Endothelial cell of umbilical vein (primary cell): ENCODE data around the gene MED1. TPM values are rescaled to one million over a fixed set of nuclear protein-coding genes. Genes with fewer than 3 reads are reported as not detected.

Experiments used
- BruUV-seq: library from RNA; stranded (reverse); fragments of 400-500 nt; replicated peaks from 2 replicates; lab custom pipeline; 2021; lab: Mats Ljungman, UMichigan
- CTCF ChIA-PET: fragments of 300-600, 350-600 bp; sonication (Branson Sonifier 250); formaldehyde crosslinking; loops from one replicate; lab custom pipeline; 2021; ENCODE audit warnings: antibody characterized with exemption, inconsistent platforms; lab: Charles Lee
- POLR2A ChIA-PET: fragments of 300-600, 350-600 bp; sonication (Branson Sonifier 250); formaldehyde crosslinking; loops from one replicate; lab custom pipeline; 2021; ENCODE audit warnings: antibody characterized with exemption, inconsistent platforms; lab: Charles Lee
- DNase-seq: peaks from one replicate; pipeline ENCODE4 v3.0.0-alpha.2; 2011; ENCODE audit warnings: low read depth, low spot score
- FAIRE-seq: peaks from 2 replicates; lab custom pipeline; 2011; peaks lifted over from hg19 to GRCh38; lab: Jason Lieb, UNC
- H2AFZ ChIP-seq: 2 replicates; pipeline ENCODE4 v1.6.0; 2012; ENCODE audit warnings: low read depth, low read length, control low read depth, inconsistent platforms
- H3K27ac ChIP-seq: 2 replicates; pipeline ENCODE4 v1.5.1; 2011; ENCODE audit warnings: low read depth, mild to moderate bottlenecking, control low read depth, low read length, moderate library complexity; ENCODE audit not compliant: insufficient read depth
- H3K27me3 ChIP-seq, 2 experiments: 2 replicates each; pipeline versions ENCODE4 v1.6.0 to v1.6.1; 2011; ENCODE audit warnings: low read length in 2 of 2, mixed read lengths in 1 of 2; ENCODE audit not compliant: control insufficient read depth in 2 of 2, insufficient read depth in 2 of 2
- H3K36me3 ChIP-seq, 2 experiments: 2 replicates in 1 of 2; 3 replicates in 1 of 2; pipeline ENCODE4 v1.5.1; 2011; ENCODE audit warnings: low read length in 2 of 2, mild to moderate bottlenecking in 1 of 2, moderate library complexity in 1 of 2; ENCODE audit not compliant: control insufficient read depth in 2 of 2, insufficient read depth in 2 of 2; ENCODE audit errors: extremely low read depth in 1 of 2
- H3K4me1 ChIP-seq: 3 replicates; pipeline ENCODE4 v1.5.1; 2011; ENCODE audit warnings: mild to moderate bottlenecking, low read length; ENCODE audit not compliant: control insufficient read depth, insufficient read depth; ENCODE audit errors: extremely low read depth
- H3K4me2 ChIP-seq: 2 replicates; pipeline ENCODE4 v1.6.1; 2011; ENCODE audit warnings: low read length, control low read depth, mixed read lengths; ENCODE audit not compliant: insufficient read depth
- H3K4me3 ChIP-seq, 3 experiments: fragments of 200-600 bp in 1 of 3; sonication (generic), shearing (Covaris generic) in 1 of 3; replicated peaks in 1 of 3; 2 replicates each; pipeline ENCODE4 v1.5.1; 2011 to 2016; ENCODE audit warnings: control low read depth in 3 of 3, low read length in 3 of 3, mild to moderate bottlenecking in 2 of 3, inconsistent platforms in 1 of 3, low read depth in 1 of 3, moderate library complexity in 1 of 3; ENCODE audit not compliant: insufficient read depth in 1 of 3
- H3K79me2 ChIP-seq: 2 replicates; pipeline ENCODE4 v1.6.0; 2012; ENCODE audit warnings: low read length, inconsistent platforms; ENCODE audit not compliant: control insufficient read depth, insufficient read depth
- H3K9ac ChIP-seq: replicated peaks from 2 replicates; pipeline ENCODE3; 2011; ENCODE audit warnings: low read length, control low read depth; ENCODE audit not compliant: insufficient read depth; ENCODE audit errors: extremely low read depth
- H3K9me1 ChIP-seq: replicated peaks from 3 replicates; pipeline ENCODE4 v1.6.0; 2011; ENCODE audit warnings: mild to moderate bottlenecking, low read length; ENCODE audit not compliant: control insufficient read depth, insufficient read depth; ENCODE audit errors: extremely low read depth
- H3K9me3 ChIP-seq: replicated peaks from 2 replicates; pipeline ENCODE4 v1.5.1; 2012; ENCODE audit warnings: low read length, inconsistent platforms; ENCODE audit not compliant: control insufficient read depth, insufficient read depth
- H4K20me1 ChIP-seq: replicated peaks from 2 replicates; pipeline ENCODE3; 2011; ENCODE audit warnings: mild to moderate bottlenecking, low read length; ENCODE audit not compliant: control insufficient read depth, insufficient read depth; ENCODE audit errors: extremely low read depth
- CTCF ChIP-seq, 2 donors: IDR thresholded peaks; 1 replicate in 1 of 2; 2 replicates in 1 of 2; pipeline ENCODE4 v1.5.1; 2011; ENCODE audit warnings: low read length in 2 of 2, mild to moderate bottlenecking in 2 of 2, moderate library complexity in 2 of 2, control low read depth in 1 of 2, inconsistent platforms in 1 of 2, low read depth in 1 of 2; ENCODE audit not compliant: insufficient read depth in 1 of 2; ENCODE audit errors: extremely low read depth in 1 of 2
- EZH2 ChIP-seq: IDR thresholded peaks from 2 replicates; pipeline ENCODE4 v1.6.1; 2012; ENCODE audit warnings: borderline replicate concordance, low read depth, mild to moderate bottlenecking, moderate library complexity, low read length, inconsistent platforms; ENCODE audit not compliant: severe bottlenecking
- FOS ChIP-seq: IDR thresholded peaks from 2 replicates; pipeline ENCODE4 v1.6.1; 2011; ENCODE audit warnings: mild to moderate bottlenecking, low read length, moderate library complexity, borderline replicate concordance; ENCODE audit not compliant: insufficient read depth
- GATA2 ChIP-seq: IDR thresholded peaks from 2 replicates; pipeline ENCODE4 v1.7.0; 2011; ENCODE audit warnings: low read depth, mild to moderate bottlenecking, moderate library complexity, mixed read lengths, low read length; ENCODE audit not compliant: insufficient read length, insufficient read depth
- JUN ChIP-seq: IDR thresholded peaks from 2 replicates; pipeline ENCODE4 v1.6.1; 2011; ENCODE audit warnings: borderline replicate concordance, low read depth; ENCODE audit not compliant: insufficient read length, insufficient read depth
- MAX ChIP-seq: IDR thresholded peaks from 2 replicates; pipeline ENCODE4 v1.6.1; 2011; ENCODE audit not compliant: insufficient read depth, insufficient read length
- MYC ChIP-seq: IDR thresholded peaks from one replicate; pipeline ENCODE4 v1.6.1; 2011; ENCODE audit warnings: mild to moderate bottlenecking, low read depth, low read length
- POLR2A ChIP-seq: IDR thresholded peaks from 2 replicates; pipeline ENCODE4 v1.6.1; 2012; ENCODE audit warnings: low read depth, mild to moderate bottlenecking, control low read depth, low read length
- POLR2AphosphoS5 ChIP-seq: IDR thresholded peaks from 2 replicates; pipeline ENCODE4 v1.6.1; 2012; ENCODE audit warnings: low read depth, mild to moderate bottlenecking, control low read depth, low read length, moderate library complexity; ENCODE audit not compliant: insufficient read depth
- dilution Hi-C: fragments of 300-500 bp; cut with MboI; formaldehyde crosslinking; loops from one replicate; pipeline ENCODE4 v1.15.0; 2019; ENCODE audit warnings: low sequenced_read_pairs; ENCODE audit not compliant: extremely low pct_ligation_motif_present
- intact Hi-C: fragments of 100-400 bp; cut with micrococcal nuclease; formaldehyde crosslinking; loops from one replicate; pipeline ENCODE4 v1.10.0; 2022
- polyA plus RNA-seq, 4 experiments: library from polyadenylated mRNA; depleted of rRNA in 3 of 4; stranded (reverse) in 3 of 4; unstranded in 1 of 4; fragments of >200 nt; gene quantifications; 2 replicates each; pipeline versions ENCODE4 v1.2.1 to v1.2.3, GENCODE V29; 2011 to 2012; ENCODE audit warnings: missing spikeins in 1 of 4
- total RNA-seq: library from RNA; stranded (reverse); gene quantifications from 2 replicates; pipeline ENCODE4 v1.2.3, GENCODE V29; 2021

Gene MED1
- total and polyA plus RNA-seq, 2 donors (not counting 3 experiments of a cell fraction or from before 2014, with no cell fraction given) = 19.8 to 46.2 TPM

- H2AFZ ChIP-seq = no peak overlapping the region
- no peaks in the 10 kb centered on the region for H4K20me1 ChIP-seq
- H3K4me1 ChIP-seq = peaks cover 4% of the 10 kb centered on the region
- no peak for DNase-seq
- H3K9me3 ChIP-seq = no peaks in the 10 kb centered on the region
- dilution Hi-C loops = no loop called here
- H3K4me3 ChIP-seq = no peak overlapping the region
- ChIA-PET CTCF (no interaction called here), POLR2A (no interaction called here)
- no peak overlapping the region for H3K4me2 ChIP-seq
- intact Hi-C loops = no loop called here
- BruUV-seq = no TSS peak
- H3K27me3 ChIP-seq = no peaks in the 10 kb centered on the region
- H3K27ac ChIP-seq = no peak overlapping the region
- no peaks in the 10 kb centered on the region for H3K9me1 ChIP-seq
- H3K9ac ChIP-seq = no peak overlapping the region
- peaks cover under 1% of the 10 kb centered on the region for H3K79me2 ChIP-seq
- TF ChIP-seq FOS (no peak), GATA2 (no peak), EZH2 (no peak), POLR2AphosphoS5 (no peak), JUN (no peak), POLR2A (no peak), MAX (no peak), CTCF (IDR thresholded peaks at IDR 0.05; ENCODE audit: extremely low read depth in 1 of 2, insufficient read depth in 1 of 2, low read depth in 1 of 2, low read length in 2 of 2) (no peak), MYC (no peak)
- no peak for FAIRE-seq
- no peaks in the 10 kb centered on the region for H3K36me3 ChIP-seq
Observed at GRCh38 chr17:39455919-39456318, 4.9 kb upstream of the MED1 start.
